H1 (cell line): ENCODE results near the gene SATB2. TPM values are rescaled to one million over a fixed set of nuclear protein-coding genes. Genes with fewer than 3 reads are reported as not detected.
A peak's percentile ranks its signal among the peaks of the same experiment; 100 is the strongest.

Experiments
- CTCF ChIA-PET: fragments of 300-600 bp; sonication (Branson Sonifier 250); formaldehyde crosslinking; loops from one replicate; lab custom pipeline; 2021; ENCODE audit not compliant: partially characterized antibody; lab: Charles Lee
- POLR2A ChIA-PET: fragments of 300-600 bp; sonication (Branson Sonifier 250); formaldehyde crosslinking; loops from one replicate; lab custom pipeline; 2021; ENCODE audit warnings: inconsistent platforms; ENCODE audit not compliant: partially characterized antibody; lab: Charles Lee
- DNase-seq, 2 experiments: peaks; one replicate each; pipeline versions ENCODE4 v3.0.0 to v3.0.0-alpha.2; 2010 to 2022; ENCODE audit warnings: low spot score in 2 of 2, low read depth in 1 of 2, mixed read lengths in 1 of 2
- FAIRE-seq: peaks from 2 replicates; lab custom pipeline; 2011; peaks lifted over from hg19 to GRCh38; lab: Jason Lieb, UNC
- H2AFZ ChIP-seq: 2 replicates; pipeline ENCODE4 v1.8.1; 2012; ENCODE audit warnings: low read length, inconsistent platforms
- H2AK5ac ChIP-seq: 2 replicates; pipeline ENCODE4 v1.6.1; 2013; ENCODE audit warnings: low read depth, low read length
- H2BK120ac ChIP-seq: replicated peaks from 2 replicates; pipeline ENCODE3; 2013; ENCODE audit warnings: low read depth, low read length, inconsistent platforms
- H2BK12ac ChIP-seq: 2 replicates; pipeline ENCODE4 v1.6.1; 2013; ENCODE audit warnings: low read depth, low read length
- H2BK15ac ChIP-seq: 2 replicates; pipeline ENCODE4 v1.6.1; 2013; ENCODE audit warnings: low read length
- H2BK20ac ChIP-seq: 2 replicates; pipeline ENCODE4 v1.6.1; 2013; ENCODE audit warnings: low read length
- H2BK5ac ChIP-seq: 2 replicates; pipeline ENCODE4 v1.6.1; 2013; ENCODE audit warnings: low read depth, low read length
- H3K14ac ChIP-seq: 2 replicates; pipeline ENCODE4 v1.6.1; 2013; ENCODE audit warnings: inconsistent platforms; ENCODE audit not compliant: insufficient read length
- H3K18ac ChIP-seq: 2 replicates; pipeline ENCODE4 v1.6.1; 2013; ENCODE audit warnings: low read length; ENCODE audit errors: extremely low read depth
- H3K23ac ChIP-seq: 2 replicates; pipeline ENCODE4 v1.6.1; 2013; ENCODE audit warnings: inconsistent platforms; ENCODE audit not compliant: insufficient read length
- H3K23me2 ChIP-seq: 2 replicates; pipeline ENCODE4 v1.6.1; 2013; ENCODE audit warnings: low read depth, low read length
- H3K27ac ChIP-seq: 2 replicates; pipeline ENCODE4 v1.6.1; 2011; ENCODE audit warnings: low read depth, low read length, inconsistent platforms
- H3K27me3 ChIP-seq, 4 experiments: replicated peaks in 1 of 4; 1 replicate in 1 of 4; 2 replicates in 3 of 4; pipeline versions ENCODE4 v1.6.1 to v1.8.1; 2011 to 2013; ENCODE audit warnings: low read length in 3 of 4, mild to moderate bottlenecking in 3 of 4, inconsistent platforms in 2 of 4, mixed read lengths in 2 of 4, moderate library complexity in 1 of 4; ENCODE audit not compliant: control insufficient read depth in 3 of 4, insufficient read depth in 3 of 4; ENCODE audit errors: extremely low read depth in 1 of 4
- H3K36me3 ChIP-seq, 4 experiments: 2 replicates each; pipeline versions ENCODE4 v1.6.1 to v1.8.1; 2011 to 2013; ENCODE audit warnings: mild to moderate bottlenecking in 4 of 4, low read length in 3 of 4, moderate library complexity in 2 of 4, control low read depth in 1 of 4, inconsistent platforms in 1 of 4; ENCODE audit not compliant: insufficient read depth in 4 of 4, control insufficient read depth in 2 of 4
- H3K4ac ChIP-seq: replicated peaks from 2 replicates; pipeline ENCODE3; 2013; ENCODE audit warnings: low read length, low read depth, mixed read lengths, inconsistent platforms; ENCODE audit not compliant: insufficient read length
- H3K4me1 ChIP-seq, 4 experiments: replicated peaks in 1 of 4; 1 replicate in 1 of 4; 2 replicates in 3 of 4; pipeline versions ENCODE4 v1.6.1 to v1.8.1; 2011 to 2013; ENCODE audit warnings: low read length in 3 of 4, inconsistent platforms in 2 of 4, mixed read lengths in 1 of 4; ENCODE audit not compliant: insufficient read depth in 4 of 4, control insufficient read depth in 3 of 4
- H3K4me2 ChIP-seq, 2 experiments: 2 replicates each; pipeline versions ENCODE4 v1.6.1 to v1.8.1; 2011 to 2013; ENCODE audit warnings: low read depth in 2 of 2, low read length in 2 of 2, control low read depth in 1 of 2, inconsistent platforms in 1 of 2, mild to moderate bottlenecking in 1 of 2; ENCODE audit not compliant: insufficient read depth in 1 of 2
- H3K4me3 ChIP-seq, 4 experiments: fragments of 200-600, 300-600 bp in 1 of 4; sonication (generic), shearing (Covaris generic), sonication (Bioruptor Twin) in 1 of 4; 2 replicates each; pipeline versions ENCODE4 v1.5.1 to v1.8.1; 2011 to 2016; ENCODE audit warnings: low read length in 4 of 4, low read depth in 3 of 4, control low read depth in 2 of 4, inconsistent platforms in 2 of 4, mild to moderate bottlenecking in 2 of 4, mixed read lengths in 1 of 4, moderate library complexity in 1 of 4; ENCODE audit not compliant: insufficient read depth in 2 of 4; ENCODE audit errors: extremely low read depth in 1 of 4
- H3K56ac ChIP-seq: replicated peaks from 2 replicates; pipeline ENCODE3; 2013; ENCODE audit warnings: low read depth, mild to moderate bottlenecking, mixed read lengths, low read length, inconsistent platforms; ENCODE audit not compliant: insufficient read length
- H3K79me1 ChIP-seq: 2 replicates; pipeline ENCODE4 v1.6.1; 2013; ENCODE audit warnings: low read depth, low read length, control low read depth
- H3K79me2 ChIP-seq, 2 experiments: 2 replicates each; pipeline versions ENCODE4 v1.6.1 to v1.8.1; 2012 to 2013; ENCODE audit warnings: low read length in 2 of 2, mild to moderate bottlenecking in 2 of 2, inconsistent platforms in 1 of 2; ENCODE audit not compliant: insufficient read depth in 2 of 2, control insufficient read depth in 1 of 2
- H3K9ac ChIP-seq, 4 experiments: replicated peaks in 1 of 4; 1 replicate in 1 of 4; 2 replicates in 3 of 4; pipeline versions ENCODE4 v1.6.1 to v1.8.1; 2011 to 2013; ENCODE audit warnings: low read depth in 3 of 4, low read length in 3 of 4, control low read depth in 2 of 4, mild to moderate bottlenecking in 2 of 4, moderate library complexity in 2 of 4, inconsistent platforms in 1 of 4; ENCODE audit errors: extremely low read depth in 1 of 4
- H3K9me3 ChIP-seq, 2 experiments: 2 replicates each; pipeline versions ENCODE4 v1.6.1 to v1.8.1; 2012 to 2013; ENCODE audit warnings: mild to moderate bottlenecking in 2 of 2, moderate library complexity in 2 of 2, control low read depth in 1 of 2, inconsistent platforms in 1 of 2, low read depth in 1 of 2, low read length in 1 of 2, mixed read lengths in 1 of 2; ENCODE audit not compliant: insufficient read depth in 2 of 2
- H4K20me1 ChIP-seq, 2 experiments: replicated peaks in 1 of 2; 2 replicates each; pipeline versions ENCODE3 to v1.8.1; 2011 to 2013; ENCODE audit warnings: inconsistent platforms in 2 of 2, low read length in 2 of 2, mild to moderate bottlenecking in 1 of 2; ENCODE audit not compliant: insufficient read depth in 2 of 2, control insufficient read depth in 1 of 2
- H4K5ac ChIP-seq: 2 replicates; pipeline ENCODE4 v1.6.1; 2013; ENCODE audit warnings: low read length, low read depth, mixed read lengths, inconsistent platforms; ENCODE audit not compliant: insufficient read length
- H4K8ac ChIP-seq: 2 replicates; pipeline ENCODE4 v1.8.0; 2013; ENCODE audit warnings: mild to moderate bottlenecking, moderate library complexity, low read length, inconsistent platforms; ENCODE audit not compliant: insufficient read depth; ENCODE audit errors: extremely low read depth
- H4K91ac ChIP-seq: replicated peaks from 2 replicates; pipeline ENCODE3; 2013; ENCODE audit warnings: low read length, mixed read lengths, inconsistent platforms; ENCODE audit not compliant: insufficient read length
- BRCA1 ChIP-seq: IDR thresholded peaks from 2 replicates; pipeline ENCODE4 v1.6.1; 2012; ENCODE audit warnings: low read depth, low read length, improper control_type of control experiment
- NANOG ChIP-seq: IDR thresholded peaks from 2 replicates; pipeline ENCODE4 v1.6.1; 2011; ENCODE audit warnings: low read length, low read depth, mild to moderate bottlenecking, inconsistent platforms; ENCODE audit not compliant: insufficient read depth, poor library complexity, severe bottlenecking
- WGBS, 2 experiments: shearing (Covaris generic) in 1 of 2; methylation state at CpG; one replicate each; pipeline versions ENCODE4 v1.1.6 to v1.1.7; 2013 to 2015; ENCODE audit warnings: low lambda C conversion rate in 2 of 2, mixed read lengths in 2 of 2, inconsistent platforms in 1 of 2, low coverage in 1 of 2, missing lambda C conversion rate in 1 of 2; ENCODE audit not compliant: insufficient replicate concordance in 2 of 2, insufficient coverage in 1 of 2, insufficient read length in 1 of 2; ENCODE audit errors: extremely low coverage in 1 of 2, missing lambda C conversion rate in 1 of 2; 5-methylcytosine and 5-hydroxymethylcytosine counted together
- polyA plus RNA-seq, 7 experiments: library from polyadenylated mRNA; depleted of rRNA in 3 of 7; stranded (reverse) in 5 of 7; unstranded in 2 of 7; fragments of >200 nt in 5 of 7; fragments of 200-250 nt in 2 of 7; gene quantifications; 1 replicate in 5 of 7; 2 replicates in 1 of 7; 4 replicates in 1 of 7; pipeline versions ENCODE4 v1.2.1 to v1.2.3, GENCODE V29; 2011 to 2013; ENCODE audit warnings: missing spikeins in 2 of 7, mixed read lengths in 2 of 7
- total RNA-seq: library from RNA; stranded (reverse); fragmentation: NEBNext Ultra II Directional; extraction: Animal tissue kit (Norgen Biotek cat#: 25700); gene quantifications from 2 replicates; pipeline ENCODE4 v1.2.1, GENCODE V29; 2021

SATB2 gene
- total and polyA plus RNA-seq, 2 of the 8 experiments (the other 6 are each of a cell fraction or from before 2014, with no cell fraction given): 1.3 to 5.7 TPM

- no peaks in the 10 kb centered on the region for H3K36me3 ChIP-seq
- no peak overlapping the region for H2BK12ac ChIP-seq
- no peak overlapping the region for H2AK5ac ChIP-seq
- no peaks in the 10 kb centered on the region for H3K23me2 ChIP-seq
- no peaks in the 10 kb centered on the region for H4K20me1 ChIP-seq
- no peak overlapping the region for H3K23ac ChIP-seq
- POLR2A ChIA-PET: interaction anchor here (0.6 to 1.1 kb wide), 2 partner anchors 25 to 69 kb away, joined by 3 to 4 read pairs; no protein-coding TSS in a partner anchor
- H3K9ac ChIP-seq: no peak overlapping the region
- H3K4me3 ChIP-seq: no peak overlapping the region
- 72% methylated on average over 3 of the region's 3 CpGs; no CpG with 5 or more reads in 1 of the 2 experiments for WGBS, 2 experiments
- peaks cover 0 to 7% (median 3%) of the 10 kb centered on the region in 4 experiments; a peak in 5 of 7 replicates for H3K4me1 ChIP-seq
- no peak overlapping the region for H2AFZ ChIP-seq
- H3K14ac ChIP-seq: no peak overlapping the region
- no peak overlapping the region for H4K8ac ChIP-seq
- 0 out of 2 replicates have a peak overlapping the region, but pooled peaks have one; percentile 49 for H2BK20ac ChIP-seq
- H3K27ac ChIP-seq: no peak overlapping the region
- H2BK15ac ChIP-seq: no peak overlapping the region
- no peaks in the 10 kb centered on the region for H3K9me3 ChIP-seq
- H4K91ac ChIP-seq: no peak overlapping the region
- FAIRE-seq (no peak), DNase-seq (no peak)
- H2BK5ac ChIP-seq: no peak overlapping the region; the same call in 1 of the 2 replicates
- TF ChIP-seq NANOG (no peak), BRCA1 (no peak)
- no peaks in the 10 kb centered on the region for H3K79me1 ChIP-seq
- H3K4me2 ChIP-seq: no peak overlapping the region; a peak in 2 of 4 replicates
- no peak overlapping the region for H3K56ac ChIP-seq
- H3K18ac ChIP-seq: no peak overlapping the region
- H2BK120ac ChIP-seq: no peak overlapping the region
- H4K5ac ChIP-seq: no peak overlapping the region
- no peaks in the 10 kb centered on the region for H3K27me3 ChIP-seq
- CTCF ChIA-PET: interaction anchor here (1.0 to 2.9 kb wide), 4 partner anchors 17 to 169 kb away, joined by 3 to 9 read pairs (median 5); no protein-coding TSS in a partner anchor
- H3K4ac ChIP-seq: no peak overlapping the region
- H3K79me2 ChIP-seq: no peaks in the 10 kb centered on the region
These were observed 18.7 kb downstream of the SATB2 start for GRCh38 chr2:199439066-199439465.
